ENCODE results near the gene PCSK6. TPM values are rescaled to one million over a fixed set of nuclear protein-coding genes. Genes with fewer than 3 reads are reported as not detected.

Gene PCSK6
- polyA plus RNA-seq, 3 donors = 0.05 to 0.10 TPM; not detected in 1

- no peak for DNase-seq
- Histone ChIP-seq H3K4me1 (ENCODE audit: control insufficient read depth in 1 of 2, insufficient read depth in 2 of 2, low read length in 2 of 2) (peaks cover 0 to 4% of the 10 kb centered on the region in 2 donors), H3K36me3 (replicated peaks in 1 of 2; ENCODE audit: control insufficient read depth in 1 of 2, insufficient read depth in 2 of 2, low read length in 2 of 2) (no peaks in the 10 kb centered on the region), H3K9ac (ENCODE audit: insufficient read depth, low read length, poor library complexity, severe bottlenecking) (no peak overlapping the region), H3K79me2 (ENCODE audit: insufficient read depth, low read length) (no peaks in the 10 kb centered on the region), H3K4me3 (replicated peaks in 1 of 3; ENCODE audit: low read depth in 2 of 3, low read length in 3 of 3) (no peak overlapping the region), H3K27ac (ENCODE audit: low read depth in 1 of 2, low read length in 2 of 2) (no peak overlapping the region), H3K27me3 (ENCODE audit: control insufficient read depth in 2 of 2, insufficient read depth in 2 of 2, low read length in 2 of 2) (peaks cover 0 to 6% of the 10 kb centered on the region in 2 donors), H3K9me3 (replicated peaks in 1 of 2; ENCODE audit: control insufficient read depth in 1 of 2, insufficient read depth in 1 of 2, low read length in 2 of 2) (peaks cover 28 to 30% of the 10 kb centered on the region in 2 donors), H3K4me2 (replicated peaks; ENCODE audit: extremely low read depth, low read length, poor library complexity, severe bottlenecking) (no peak overlapping the region), H4K20me1 (ENCODE audit: insufficient read depth, low read length) (no peaks in the 10 kb centered on the region), H2AFZ (ENCODE audit: insufficient read depth, low read depth, low read length, poor library complexity, severe bottlenecking) (no peak overlapping the region)
- intact Hi-C loops (cut with micrococcal nuclease) = no loop called here
- H3K4me3 Mint-ChIP-seq = no peak overlapping the region
- peaks cover 11 to 29% (median 18%) of the 10 kb centered on the region in 7 donors for H3K9me3 Mint-ChIP-seq
- peaks cover 19 to 36% (median 27%) of the 10 kb centered on the region in 3 donors for H3K27me3 Mint-ChIP-seq (ENCODE audit: low read depth in 3 of 3)
- WGBS (ENCODE audit: insufficient coverage) = 91% methylated on average over 5 of the region's 7 CpGs
- peaks cover 0 to 2% of the 10 kb centered on the region in 2 donors for H3K36me3 Mint-ChIP-seq
- no peaks in the 10 kb centered on the region for H3K4me1 Mint-ChIP-seq
- TF ChIP-seq, protein P1, sequence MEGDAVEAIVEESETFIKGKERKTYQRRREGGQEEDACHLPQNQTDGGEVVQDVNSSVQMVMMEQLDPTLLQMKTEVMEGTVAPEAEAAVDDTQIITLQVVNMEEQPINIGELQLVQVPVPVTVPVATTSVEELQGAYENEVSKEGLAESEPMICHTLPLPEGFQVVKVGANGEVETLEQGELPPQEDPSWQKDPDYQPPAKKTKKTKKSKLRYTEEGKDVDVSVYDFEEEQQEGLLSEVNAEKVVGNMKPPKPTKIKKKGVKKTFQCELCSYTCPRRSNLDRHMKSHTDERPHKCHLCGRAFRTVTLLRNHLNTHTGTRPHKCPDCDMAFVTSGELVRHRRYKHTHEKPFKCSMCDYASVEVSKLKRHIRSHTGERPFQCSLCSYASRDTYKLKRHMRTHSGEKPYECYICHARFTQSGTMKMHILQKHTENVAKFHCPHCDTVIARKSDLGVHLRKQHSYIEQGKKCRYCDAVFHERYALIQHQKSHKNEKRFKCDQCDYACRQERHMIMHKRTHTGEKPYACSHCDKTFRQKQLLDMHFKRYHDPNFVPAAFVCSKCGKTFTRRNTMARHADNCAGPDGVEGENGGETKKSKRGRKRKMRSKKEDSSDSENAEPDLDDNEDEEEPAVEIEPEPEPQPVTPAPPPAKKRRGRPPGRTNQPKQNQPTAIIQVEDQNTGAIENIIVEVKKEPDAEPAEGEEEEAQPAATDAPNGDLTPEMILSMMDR (IDR thresholded peaks at IDR 0.05) = no peak
- H3K27ac Mint-ChIP-seq = no peak overlapping the region
Observed at GRCh38 chr15:101332061-101332467, 157.4 kb downstream of the PCSK6 start.

DNA sequence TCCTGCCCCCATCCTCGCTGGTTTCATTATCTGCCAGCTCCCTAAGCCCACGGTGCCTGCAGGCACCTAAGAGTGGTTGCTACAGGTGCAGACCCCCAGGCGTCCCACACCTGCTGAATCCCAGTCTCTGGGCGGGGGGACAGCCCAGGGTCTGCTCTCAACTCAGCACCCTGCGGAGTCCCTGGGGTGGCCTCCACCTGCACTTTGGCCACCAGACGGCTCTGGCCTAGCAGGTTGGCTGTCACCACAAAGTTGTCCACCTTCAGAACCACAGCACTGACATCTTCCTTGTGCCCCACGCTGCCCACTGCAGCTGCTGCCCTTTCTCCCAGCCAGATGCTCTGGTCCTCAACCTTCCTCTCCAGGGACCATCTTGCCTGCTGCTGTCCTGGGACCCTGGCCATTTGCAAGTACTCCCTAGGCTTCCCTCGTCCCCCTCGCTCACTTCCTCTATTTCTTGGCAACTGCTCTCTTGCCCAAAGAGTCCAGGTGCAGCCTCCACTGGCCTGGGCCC, 159.6 kb downstream of the PCSK6 start:
- no peak overlapping the region for H3K4me2 ChIP-seq (replicated peaks; ENCODE audit: extremely low read depth, low read length, poor library complexity, severe bottlenecking)
- no peak overlapping the region for H3K9ac ChIP-seq (ENCODE audit: insufficient read depth, low read length, poor library complexity, severe bottlenecking)

More for the DNA sequence above, 159.6 kb downstream of the PCSK6 start:
- intact Hi-C loops (cut with micrococcal nuclease) = no loop called here
- 80% methylated on average over 9 of the region's 9 CpGs for WGBS (ENCODE audit: insufficient coverage)
- Histone ChIP-seq H3K27ac (ENCODE audit: low read depth in 1 of 2, low read length in 2 of 2) (no peak overlapping the region), H3K4me1 (ENCODE audit: control insufficient read depth in 1 of 2, insufficient read depth in 2 of 2, low read length in 2 of 2) (peaks cover 0 to 4% of the 10 kb centered on the region in 2 donors), H2AFZ (ENCODE audit: insufficient read depth, low read depth, low read length, poor library complexity, severe bottlenecking) (no peak overlapping the region), H3K4me3 (replicated peaks in 1 of 3; ENCODE audit: low read depth in 2 of 3, low read length in 3 of 3) (no peak overlapping the region), H4K20me1 (ENCODE audit: insufficient read depth, low read length) (no peaks in the 10 kb centered on the region), H3K9me3 (replicated peaks in 1 of 2; ENCODE audit: control insufficient read depth in 1 of 2, insufficient read depth in 1 of 2, low read length in 2 of 2) (peaks cover 21 to 22% of the 10 kb centered on the region in 2 donors), H3K79me2 (ENCODE audit: insufficient read depth, low read length) (no peaks in the 10 kb centered on the region), H3K27me3 (ENCODE audit: control insufficient read depth in 2 of 2, insufficient read depth in 2 of 2, low read length in 2 of 2) (peaks cover 0 to 4% of the 10 kb centered on the region in 2 donors), H3K36me3 (replicated peaks in 1 of 2; ENCODE audit: control insufficient read depth in 1 of 2, insufficient read depth in 2 of 2, low read length in 2 of 2) (no peaks in the 10 kb centered on the region)
- Mint-ChIP-seq H3K27me3 (ENCODE audit: low read depth in 3 of 3) (peaks cover 23 to 40% (median 28%) of the 10 kb centered on the region in 3 donors), H3K36me3 (peaks cover 0 to 2% of the 10 kb centered on the region in 2 donors), H3K4me1 (no peaks in the 10 kb centered on the region), H3K9me3 (peaks cover 10 to 22% (median 16%) of the 10 kb centered on the region in 7 donors), H3K4me3 (no peak overlapping the region), H3K27ac (peak overlapping the region in 1 of 7 donors; percentile 64)
- peak in 1 of 3 donors; percentile 3 for DNase-seq
- TF ChIP-seq, protein P1 (IDR thresholded peaks at IDR 0.05) = no peak

Measured in CD14-positive monocyte (primary cell).